NCI-H1694 (cell line): ENCODE results near the gene ZC3H4.
"Not testable (repeated sequence)": the region's sequence is repeated elsewhere in the genome, so short reads cannot be mapped to it uniquely, and the experiment has no call there.

Source experiments
- DNase-seq: peaks from one replicate; lab custom pipeline; 2025; lab: John Stamatoyannopoulos, UW

ZC3H4 gene

GRCh38 chr19:47107953-47108746 lies 5.4 kb downstream of the ZC3H4 start:
- no peak for DNase-seq

- no peak for DNase-seq
Measured at GRCh38 chr19:47107202-47107952, 6.2 kb downstream of the ZC3H4 start.

GRCh38 chr19:47106821-47107201 lies 6.8 kb downstream of the ZC3H4 start:
- no peak for DNase-seq

GRCh38 chr19:47105874-47106273 lies 7.7 kb downstream of the ZC3H4 start:
- DNase-seq = no peak

- no peak for DNase-seq
Measured at GRCh38 chr19:47104680-47105079, 8.9 kb downstream of the ZC3H4 start.

- DNase-seq = no peak
Measured at GRCh38 chr19:47102346-47103060, 11.1 kb downstream of the ZC3H4 start.

- not testable (repeated sequence) for DNase-seq
Measured at GRCh38 chr19:47101116-47101515, 12.5 kb downstream of the ZC3H4 start.

GRCh38 chr19:47100290-47100689 lies 13.3 kb downstream of the ZC3H4 start:
- no peak for DNase-seq

- DNase-seq = no peak
Measured at GRCh38 chr19:47099576-47100050, 14.0 kb downstream of the ZC3H4 start.

- no peak for DNase-seq
Measured at GRCh38 chr19:47098608-47099007, 15.0 kb downstream of the ZC3H4 start.

- no peak for DNase-seq
Measured at GRCh38 chr19:47097396-47098201, 16.0 kb downstream of the ZC3H4 start.

GRCh38 chr19:47096721-47097120 lies 16.9 kb downstream of the ZC3H4 start:
- DNase-seq = no peak

- no peak for DNase-seq
Measured at GRCh38 chr19:47096100-47096704, 17.4 kb downstream of the ZC3H4 start.

- no peak for DNase-seq
Measured at GRCh38 chr19:47095476-47096099, 18.0 kb downstream of the ZC3H4 start.

- DNase-seq = no peak
Measured at GRCh38 chr19:47094557-47095475, 18.8 kb downstream of the ZC3H4 start.

GRCh38 chr19:47093841-47094240 lies 19.7 kb downstream of the ZC3H4 start:
- DNase-seq = no peak

- no peak for DNase-seq
Measured at GRCh38 chr19:47093254-47093653, 20.3 kb downstream of the ZC3H4 start.

GRCh38 chr19:47089767-47090350 lies 23.7 kb downstream of the ZC3H4 start:
- no peak for DNase-seq

- no peak for DNase-seq
Measured at GRCh38 chr19:47086280-47086679, 27.3 kb downstream of the ZC3H4 start.
